DND-41 (cell line): ENCODE results near the gene ZCCHC24.

Experiments used
- EZH2 ChIP-seq: IDR thresholded peaks from 3 replicates; pipeline ENCODE4 v1.6.1; 2012; ENCODE audit warnings: borderline replicate concordance, low read depth, mild to moderate bottlenecking, moderate library complexity, low read length, inconsistent platforms; ENCODE audit not compliant: severe bottlenecking
- TF ChIP-seq, protein P1 (sequence below): IDR thresholded peaks from 2 replicates; pipeline ENCODE4 v1.5.1; 2012; ENCODE audit warnings: borderline replicate concordance, low read length, moderate library complexity, mild to moderate bottlenecking; ENCODE audit not compliant: poor library complexity, severe bottlenecking; ENCODE audit errors: extremely low read depth

- TF ChIP-seq, protein P1, sequence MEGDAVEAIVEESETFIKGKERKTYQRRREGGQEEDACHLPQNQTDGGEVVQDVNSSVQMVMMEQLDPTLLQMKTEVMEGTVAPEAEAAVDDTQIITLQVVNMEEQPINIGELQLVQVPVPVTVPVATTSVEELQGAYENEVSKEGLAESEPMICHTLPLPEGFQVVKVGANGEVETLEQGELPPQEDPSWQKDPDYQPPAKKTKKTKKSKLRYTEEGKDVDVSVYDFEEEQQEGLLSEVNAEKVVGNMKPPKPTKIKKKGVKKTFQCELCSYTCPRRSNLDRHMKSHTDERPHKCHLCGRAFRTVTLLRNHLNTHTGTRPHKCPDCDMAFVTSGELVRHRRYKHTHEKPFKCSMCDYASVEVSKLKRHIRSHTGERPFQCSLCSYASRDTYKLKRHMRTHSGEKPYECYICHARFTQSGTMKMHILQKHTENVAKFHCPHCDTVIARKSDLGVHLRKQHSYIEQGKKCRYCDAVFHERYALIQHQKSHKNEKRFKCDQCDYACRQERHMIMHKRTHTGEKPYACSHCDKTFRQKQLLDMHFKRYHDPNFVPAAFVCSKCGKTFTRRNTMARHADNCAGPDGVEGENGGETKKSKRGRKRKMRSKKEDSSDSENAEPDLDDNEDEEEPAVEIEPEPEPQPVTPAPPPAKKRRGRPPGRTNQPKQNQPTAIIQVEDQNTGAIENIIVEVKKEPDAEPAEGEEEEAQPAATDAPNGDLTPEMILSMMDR: no peak
- no peak for TF ChIP-seq EZH2
Measured at GRCh38 chr10:79460687-79461086, 15.3 kb upstream of the ZCCHC24 start.
